GM21381 (cell line): Measurements from ENCODE around the gene SNRK.
A peak's percentile ranks its signal among the peaks of the same experiment; 100 is the strongest.

Source experiments
- ATAC-seq: cut with Tn5 transposase; IDR thresholded peaks from one replicate; pipeline ENCODE4 v1.9.1; 2021; ENCODE audit warnings: mild to moderate bottlenecking, moderate library complexity; ENCODE audit not compliant: unreplicated experiment

Gene SNRK, protein sequence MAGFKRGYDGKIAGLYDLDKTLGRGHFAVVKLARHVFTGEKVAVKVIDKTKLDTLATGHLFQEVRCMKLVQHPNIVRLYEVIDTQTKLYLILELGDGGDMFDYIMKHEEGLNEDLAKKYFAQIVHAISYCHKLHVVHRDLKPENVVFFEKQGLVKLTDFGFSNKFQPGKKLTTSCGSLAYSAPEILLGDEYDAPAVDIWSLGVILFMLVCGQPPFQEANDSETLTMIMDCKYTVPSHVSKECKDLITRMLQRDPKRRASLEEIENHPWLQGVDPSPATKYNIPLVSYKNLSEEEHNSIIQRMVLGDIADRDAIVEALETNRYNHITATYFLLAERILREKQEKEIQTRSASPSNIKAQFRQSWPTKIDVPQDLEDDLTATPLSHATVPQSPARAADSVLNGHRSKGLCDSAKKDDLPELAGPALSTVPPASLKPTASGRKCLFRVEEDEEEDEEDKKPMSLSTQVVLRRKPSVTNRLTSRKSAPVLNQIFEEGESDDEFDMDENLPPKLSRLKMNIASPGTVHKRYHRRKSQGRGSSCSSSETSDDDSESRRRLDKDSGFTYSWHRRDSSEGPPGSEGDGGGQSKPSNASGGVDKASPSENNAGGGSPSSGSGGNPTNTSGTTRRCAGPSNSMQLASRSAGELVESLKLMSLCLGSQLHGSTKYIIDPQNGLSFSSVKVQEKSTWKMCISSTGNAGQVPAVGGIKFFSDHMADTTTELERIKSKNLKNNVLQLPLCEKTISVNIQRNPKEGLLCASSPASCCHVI

DNA sequence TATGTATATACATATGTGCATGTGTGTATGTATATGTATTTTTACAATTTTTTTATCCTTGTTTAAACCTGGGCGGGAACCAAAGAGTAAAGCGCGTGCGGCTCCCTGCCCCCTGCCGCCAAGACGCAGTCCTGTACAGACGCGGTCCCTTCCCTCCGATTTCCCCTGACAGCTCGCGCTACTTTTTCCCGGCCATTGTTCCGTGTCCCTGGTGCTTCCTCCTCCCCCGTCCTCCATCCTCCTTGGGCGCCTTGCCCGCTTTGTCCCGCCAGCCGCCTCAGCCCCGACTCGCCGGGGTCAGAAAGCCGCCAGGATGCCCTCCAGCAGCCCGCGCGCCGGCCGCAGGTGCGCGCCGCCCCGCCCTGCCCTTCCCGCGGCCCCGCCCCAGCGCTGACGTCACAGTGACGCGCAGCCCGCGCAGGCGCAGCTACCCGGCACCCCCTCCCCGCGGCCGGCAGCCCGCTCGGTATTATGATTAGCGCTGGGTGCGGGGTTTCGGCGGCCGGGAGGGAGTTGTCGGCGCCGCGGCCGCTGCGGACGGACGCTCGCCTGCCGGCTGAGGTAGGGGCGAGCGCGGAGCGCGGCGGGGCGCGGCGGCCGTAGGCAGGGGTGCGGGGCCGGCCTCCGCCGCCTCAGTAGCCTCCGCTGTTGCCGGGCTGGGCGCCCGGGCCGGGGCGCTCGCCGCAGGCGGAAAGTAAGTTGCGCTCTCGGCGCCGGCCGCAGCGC is at the start of gene SNRK:
TSS of gene SNRK (plus strand) at position 426 of the 726 bp plus-strand sequence. CDS start 16,664 bp downstream, outside the sequence.
- ATAC-seq: peak; percentile 84

DNA sequence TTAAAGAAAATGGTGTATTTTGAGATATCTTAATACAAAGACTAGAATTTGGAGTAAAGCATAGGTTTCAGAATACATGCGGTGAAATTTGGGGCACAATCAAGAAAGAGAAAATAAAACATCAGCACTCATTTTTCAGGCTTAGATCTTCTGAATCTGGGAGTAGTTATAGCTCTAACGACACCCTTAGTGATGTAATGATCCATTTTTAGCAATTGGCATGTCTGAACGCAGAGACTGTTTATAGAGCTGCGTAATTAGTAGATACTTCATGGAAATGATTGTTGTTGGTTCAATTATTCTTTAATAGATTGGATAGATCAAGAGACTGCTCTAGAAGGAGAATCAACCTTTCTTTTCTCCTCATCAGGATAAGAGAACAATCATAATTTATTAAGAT is 47.5 kb upstream of the SNRK start:
- ATAC-seq: no peak

DNA sequence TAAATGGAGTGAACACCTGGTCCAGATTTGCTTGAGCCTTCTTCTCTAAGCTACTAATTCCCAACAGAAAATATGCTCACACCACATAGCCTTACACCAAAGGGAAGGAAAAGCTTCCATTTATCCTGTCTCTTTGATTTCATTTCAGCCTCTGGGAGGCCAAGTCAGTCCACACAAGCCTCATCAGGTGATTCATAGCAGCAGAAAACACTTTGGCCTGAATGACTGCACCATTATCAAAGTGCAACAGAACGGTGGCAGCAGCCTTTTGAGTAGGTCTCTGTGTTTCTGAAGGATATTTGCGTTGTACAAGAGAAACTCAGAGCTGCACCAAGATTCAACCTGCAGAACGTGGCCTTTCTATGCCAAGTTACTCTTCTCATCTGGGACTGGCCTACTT is 46.6 kb upstream of the SNRK start:
- ATAC-seq: no peak

DNA sequence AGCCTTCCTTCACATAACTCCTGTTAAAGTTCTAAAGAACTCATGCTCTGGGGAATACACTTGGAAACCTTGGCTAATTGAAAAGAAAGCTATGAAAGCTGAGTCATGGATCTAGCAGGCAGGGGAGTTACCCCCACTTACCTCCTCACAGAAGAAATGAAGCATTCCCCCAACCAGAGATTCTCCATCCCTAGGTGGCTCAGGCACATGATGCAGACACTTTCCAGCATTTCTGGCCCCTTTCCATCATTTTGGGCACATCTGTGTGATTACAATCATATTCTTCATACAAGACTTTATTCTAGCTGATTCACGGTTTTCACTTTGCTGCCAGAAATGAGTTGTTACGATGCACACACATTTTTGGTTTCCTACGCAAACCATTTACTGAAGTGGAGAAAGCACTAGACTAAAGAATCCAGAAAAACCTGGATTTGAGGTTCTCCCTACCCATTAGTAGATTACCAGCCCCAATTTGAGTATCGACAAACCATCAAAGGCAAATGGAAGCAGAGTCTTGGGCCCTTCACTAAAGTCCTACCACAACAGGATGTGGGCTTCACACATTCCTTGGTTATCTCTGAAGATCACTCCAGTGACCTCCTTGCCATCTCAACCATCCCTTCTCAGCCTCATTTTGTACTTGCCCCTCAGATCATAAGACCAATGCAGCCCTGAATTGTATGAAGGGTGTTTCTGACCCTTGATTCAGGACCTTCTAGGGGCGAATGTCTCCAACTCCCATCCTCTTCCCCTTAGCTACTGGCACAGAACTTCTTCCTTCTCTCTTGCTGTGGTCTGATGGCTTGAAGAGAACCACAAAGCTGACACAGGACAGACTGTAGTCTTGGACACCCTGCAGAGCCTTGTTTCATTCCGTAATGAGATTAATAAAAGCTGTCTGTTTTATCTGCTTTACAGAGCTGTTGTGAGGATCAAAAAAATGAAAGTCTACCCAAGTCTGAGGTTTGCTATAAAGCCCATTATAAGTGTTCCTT is 42.5 kb upstream of the SNRK start:
- no peak for ATAC-seq

DNA sequence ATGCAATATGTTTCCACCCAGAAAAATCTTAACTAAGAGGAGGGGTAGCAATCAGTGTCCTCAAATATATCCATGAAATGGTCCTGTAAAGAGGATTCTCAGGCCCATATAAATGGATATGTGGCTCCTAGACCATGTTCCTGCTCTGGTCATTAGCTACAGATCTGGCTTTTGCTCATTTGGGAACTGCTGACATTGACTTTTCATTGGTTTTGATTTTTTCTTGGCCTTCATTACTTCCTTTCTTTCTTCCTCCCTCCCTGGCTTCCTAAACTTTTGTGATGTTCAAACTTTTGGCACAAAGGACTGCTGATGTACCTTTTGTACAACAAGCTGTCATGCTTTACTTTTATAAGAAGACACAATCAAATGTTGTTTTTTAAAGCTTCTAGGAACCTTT is 41.6 kb upstream of the SNRK start:
- no peak for ATAC-seq

DNA sequence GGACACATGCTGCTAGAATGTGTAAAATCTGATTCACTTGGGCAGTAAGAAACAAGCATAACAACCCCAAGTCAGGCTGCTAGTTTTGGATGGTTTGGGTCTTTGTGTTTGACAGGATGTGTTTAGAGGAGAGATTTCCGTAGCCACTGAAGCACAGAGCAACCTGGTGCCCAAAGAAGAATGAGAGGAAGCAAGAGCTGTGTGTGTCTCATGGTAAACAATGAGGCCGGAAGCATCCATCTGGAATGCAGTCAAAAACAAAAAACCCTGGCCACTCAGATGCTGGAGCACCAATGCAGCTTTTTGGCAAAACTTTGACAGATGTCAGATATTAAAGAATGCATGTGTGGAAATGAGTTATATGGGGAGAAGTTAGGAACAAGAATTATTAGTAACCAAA is 39.4 kb upstream of the SNRK start:
- no peak for ATAC-seq

GRCh38 chr3:43247561-43248184 is 38.7 kb upstream of the SNRK start:
- ATAC-seq: no peak

- ATAC-seq: no peak
Measured at GRCh38 chr3:43248185-43248583, 38.2 kb upstream of the SNRK start.

DNA sequence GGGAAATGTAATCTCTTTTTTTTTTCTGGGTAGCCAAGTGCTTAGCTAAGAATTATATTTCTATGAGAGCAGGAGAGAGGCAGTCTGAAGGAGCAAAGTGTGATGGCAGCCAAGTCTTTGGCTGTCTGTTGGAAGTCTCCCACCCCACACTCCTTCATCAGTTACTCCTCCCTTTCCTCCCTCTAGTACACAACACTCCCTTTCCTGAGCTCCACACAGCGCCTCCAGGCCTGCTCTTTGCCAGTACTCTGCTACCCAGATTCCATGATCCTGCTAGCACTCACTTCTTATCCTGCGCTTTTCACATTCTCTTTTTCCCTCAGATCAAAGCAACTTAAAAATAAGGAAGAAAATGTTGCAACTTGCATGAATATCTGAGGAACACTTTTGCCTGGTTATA is 37.4 kb upstream of the SNRK start:
- no peak for ATAC-seq

- ATAC-seq: no peak
Measured at GRCh38 chr3:43249405-43249804, 36.9 kb upstream of the SNRK start.

- ATAC-seq: no peak
Measured at GRCh38 chr3:43253294-43253693, 33.0 kb upstream of the SNRK start.

DNA sequence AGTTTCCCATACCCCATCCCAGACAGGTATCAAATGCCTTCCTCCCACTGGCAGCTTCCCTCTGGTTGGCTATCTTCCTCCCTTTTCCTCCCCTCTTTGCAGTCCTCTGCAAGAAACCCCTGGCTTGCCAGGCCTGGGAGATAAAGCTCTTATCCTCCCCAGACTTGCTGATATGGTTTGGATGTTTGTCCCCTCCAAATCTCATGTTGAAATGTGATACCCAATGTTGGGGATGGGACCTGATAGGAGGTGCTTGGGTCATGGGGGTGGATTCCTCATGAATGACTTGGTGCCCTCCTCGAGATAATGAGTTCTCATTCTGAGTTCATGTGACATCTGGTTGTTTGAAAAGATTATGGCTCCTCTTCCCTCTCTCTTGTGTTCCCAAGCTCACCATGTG is 32.2 kb upstream of the SNRK start:
- ATAC-seq: no peak

GRCh38 chr3:43255662-43256061 is 30.7 kb upstream of the SNRK start:
- no peak for ATAC-seq

DNA sequence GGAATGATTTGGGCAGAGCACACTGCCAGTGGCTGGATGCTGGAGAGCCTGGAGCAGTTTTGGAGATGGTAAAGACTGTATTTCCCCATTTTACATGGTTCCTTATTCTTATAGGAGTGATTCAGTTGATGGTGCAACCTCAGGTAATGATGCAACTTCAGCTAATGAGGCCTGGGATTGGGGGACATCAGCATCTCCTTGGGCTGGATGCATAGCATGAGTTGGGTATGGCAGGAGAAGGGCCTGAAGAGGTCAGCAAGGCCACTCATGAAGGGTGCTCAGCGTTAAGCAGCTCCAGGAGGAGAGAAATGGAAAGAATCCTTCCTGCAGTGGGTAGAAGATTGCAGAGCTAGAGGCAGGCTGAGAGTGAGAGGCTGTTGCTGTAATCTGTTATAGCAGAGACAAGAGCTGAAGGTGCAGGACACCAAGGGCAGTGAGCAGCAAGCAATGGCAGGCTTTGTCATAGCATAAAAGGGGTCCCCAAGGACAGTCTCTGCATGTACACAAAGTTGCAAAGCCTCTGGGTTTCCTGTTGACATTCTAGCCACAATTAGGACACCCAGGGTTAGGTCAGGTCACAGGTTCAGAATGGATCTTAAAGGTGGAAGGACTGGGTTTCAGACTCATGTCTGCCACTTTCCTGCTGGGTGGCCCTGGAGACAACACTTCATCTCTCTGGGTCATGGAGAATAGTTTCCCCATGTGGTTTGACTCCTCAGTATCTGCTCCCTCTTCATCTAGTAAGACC is 29.5 kb upstream of the SNRK start:
- no peak for ATAC-seq

DNA sequence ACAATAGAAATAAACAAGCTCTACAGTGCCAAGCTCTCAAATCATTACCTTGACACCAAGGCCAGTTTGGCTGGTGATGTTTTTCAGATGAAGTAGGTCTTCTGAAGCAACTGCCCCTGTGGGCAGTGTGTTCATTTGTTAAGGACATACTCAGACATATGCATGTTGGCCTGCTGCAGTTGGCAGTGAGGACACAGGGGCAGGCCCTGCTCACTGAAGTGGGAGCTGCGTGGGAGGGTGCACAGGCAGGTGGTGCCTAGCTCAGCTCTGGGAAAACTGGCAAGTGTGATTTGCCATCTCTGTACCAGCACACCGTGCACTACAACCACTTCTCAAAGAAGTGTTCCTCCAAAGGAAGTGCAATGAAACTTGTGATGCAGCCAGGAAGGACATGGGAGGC is 28.5 kb upstream of the SNRK start:
- ATAC-seq: no peak

DNA sequence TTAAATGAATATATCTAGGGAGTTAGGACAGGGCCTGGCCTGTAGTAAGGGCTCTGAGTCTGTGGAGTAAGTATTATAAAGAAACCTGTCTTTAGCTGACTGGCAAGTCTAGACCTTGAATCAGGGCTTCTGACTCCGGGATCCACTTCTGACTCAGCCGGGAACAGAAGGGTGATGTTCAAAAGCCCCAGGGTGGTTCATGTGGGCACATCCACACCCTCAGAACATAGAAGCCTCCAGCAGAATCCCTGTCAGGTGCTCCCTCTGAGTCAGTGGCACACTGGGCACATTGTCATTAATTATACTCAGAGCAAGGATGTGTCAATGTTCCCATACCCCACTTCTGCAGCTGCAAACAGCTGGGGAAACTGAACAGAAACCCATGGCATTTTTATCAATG is 26.7 kb upstream of the SNRK start:
- ATAC-seq: no peak

DNA sequence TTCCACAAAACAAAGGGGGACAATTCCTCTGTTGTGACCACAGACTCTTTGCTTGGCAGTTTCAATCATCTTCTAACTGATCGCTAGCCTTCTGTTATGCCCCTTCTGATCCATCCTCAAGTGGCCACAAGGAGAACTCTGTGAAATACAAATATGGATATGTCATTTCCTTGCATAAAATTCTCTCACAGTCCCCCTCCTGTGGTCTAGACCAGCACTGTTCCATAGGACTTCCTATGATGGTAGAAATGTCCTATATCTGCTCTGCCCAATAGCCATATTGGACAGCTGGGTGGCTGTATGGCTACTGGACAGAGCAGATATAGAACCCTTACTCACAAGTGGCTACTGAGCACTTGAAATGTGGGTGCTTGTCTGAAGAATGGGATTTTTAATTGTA is 25.9 kb upstream of the SNRK start:
- ATAC-seq: no peak

GRCh38 chr3:43262194-43262593 is 24.1 kb upstream of the SNRK start:
- ATAC-seq: no peak

- no peak for ATAC-seq
Measured at GRCh38 chr3:43266451-43266850, 19.9 kb upstream of the SNRK start.
